DMS 273 (cell line): ENCODE results near the gene PLCG1.

Experiments used
- DNase-seq: peaks from one replicate; lab custom pipeline; 2025; ENCODE audit not compliant: unreplicated experiment; lab: John Stamatoyannopoulos, UW

Gene PLCG1

GRCh38 chr20:41142245-41142644 lies 4.9 kb downstream of the PLCG1 start:
- no peak for DNase-seq

- DNase-seq: no peak
Observed at GRCh38 chr20:41142919-41143318, 5.6 kb downstream of the PLCG1 start.

- no peak for DNase-seq
Observed at GRCh38 chr20:41143354-41143753, 6.0 kb downstream of the PLCG1 start.

- no peak for DNase-seq
Observed at GRCh38 chr20:41145317-41145716, 8.0 kb downstream of the PLCG1 start.

- peak; percentile 20 for DNase-seq
Observed at GRCh38 chr20:41145821-41146620, 8.7 kb downstream of the PLCG1 start.

GRCh38 chr20:41147767-41148191 lies 10.4 kb downstream of the PLCG1 start:
- DNase-seq: peak; percentile 20

GRCh38 chr20:41148942-41149341 lies 11.6 kb downstream of the PLCG1 start:
- DNase-seq: no peak

GRCh38 chr20:41150664-41151063 lies 13.3 kb downstream of the PLCG1 start:
- DNase-seq: peak; percentile 80

- DNase-seq: no peak
Observed at GRCh38 chr20:41151134-41151869, 14.0 kb downstream of the PLCG1 start.

- DNase-seq: no peak
Observed at GRCh38 chr20:41152108-41152757, 14.9 kb downstream of the PLCG1 start.

GRCh38 chr20:41154436-41155176 lies 17.3 kb downstream of the PLCG1 start:
- no peak for DNase-seq

- DNase-seq: peak; percentile 21
Observed at GRCh38 chr20:41155261-41155660, 17.9 kb downstream of the PLCG1 start.

GRCh38 chr20:41158082-41158625 lies 20.8 kb downstream of the PLCG1 start:
- DNase-seq: no peak

GRCh38 chr20:41159547-41159946 lies 22.2 kb downstream of the PLCG1 start:
- DNase-seq: no peak

- no peak for DNase-seq
Observed at GRCh38 chr20:41160686-41161085, 23.3 kb downstream of the PLCG1 start.

- no peak for DNase-seq
Observed at GRCh38 chr20:41161886-41162285, 24.5 kb downstream of the PLCG1 start.

GRCh38 chr20:41162396-41162795 lies 25.1 kb downstream of the PLCG1 start:
- no peak for DNase-seq

GRCh38 chr20:41163821-41164220 lies 26.5 kb downstream of the PLCG1 start:
- no peak for DNase-seq

- no peak for DNase-seq
Observed at GRCh38 chr20:41165001-41165882, 27.9 kb downstream of the PLCG1 start.
